ENCODE data around the gene MATN3. TPM values are rescaled to one million over a fixed set of nuclear protein-coding genes. Genes with fewer than 3 reads are reported as not detected.

The MATN3 gene
- total and polyA plus RNA-seq, 2 of the 8 experiments (the other 6 are each of a cell fraction or from before 2014, with no cell fraction given), result 3.0 to 9.9 TPM

- TF ChIP-seq SP1 (IDR thresholded peaks at IDR 0.05; ENCODE audit: low read depth, low read length) (no peak), TCF12 (IDR thresholded peaks at IDR 0.05; ENCODE audit: low read depth, low read length) (no peak), RAD21 (IDR thresholded peaks at IDR 0.05 in 1 of 2, conservative IDR thresholded peaks at IDR 0.05 in 1 of 2; ENCODE audit: low read depth in 2 of 2, low read length in 2 of 2) (no peak), YY1 (IDR thresholded peaks at IDR 0.05; ENCODE audit: low read depth, low read length) (no peak), TAF1 (IDR thresholded peaks at IDR 0.05; ENCODE audit: low read depth, low read length) (no peak), KDM4A (IDR thresholded peaks at IDR 0.05; ENCODE audit: low read depth, low read length, severe bottlenecking) (no peak), MAX (IDR thresholded peaks at IDR 0.05) (no peak)
- Histone ChIP-seq H3K4me3 (ENCODE audit: extremely low read depth in 1 of 4, insufficient read depth in 2 of 4, low read depth in 3 of 4, low read length in 4 of 4) (no peak overlapping the region), H4K5ac (ENCODE audit: insufficient read length, low read depth, low read length) (no peak overlapping the region), H3K14ac (ENCODE audit: insufficient read length) (no peak overlapping the region), H4K8ac (ENCODE audit: extremely low read depth, insufficient read depth, low read length) (no peak overlapping the region), H3K27me3 (replicated peaks in 1 of 4; ENCODE audit: control insufficient read depth in 3 of 4, extremely low read depth in 1 of 4, insufficient read depth in 3 of 4, low read length in 3 of 4) (no peaks in the 10 kb centered on the region), H3K4ac (replicated peaks; ENCODE audit: insufficient read length, low read depth, low read length) (no peak overlapping the region), H3K18ac (ENCODE audit: extremely low read depth, low read length) (no peak overlapping the region), H3K36me3 (ENCODE audit: control insufficient read depth in 2 of 4, insufficient read depth in 4 of 4, low read length in 3 of 4) (peaks cover 0 to 7% (median 0%) of the 10 kb centered on the region in 4 experiments; a peak in 2 of 8 replicates), H2BK5ac (ENCODE audit: low read depth, low read length) (no peak overlapping the region), H3K9ac (replicated peaks in 1 of 4; ENCODE audit: extremely low read depth in 1 of 4, low read depth in 3 of 4, low read length in 3 of 4) (no peak overlapping the region), H3K23me2 (ENCODE audit: low read depth, low read length) (no peaks in the 10 kb centered on the region), H2AFZ (ENCODE audit: low read length) (no peak overlapping the region), H2BK120ac (replicated peaks; ENCODE audit: low read depth, low read length) (no peak overlapping the region), H3K56ac (replicated peaks; ENCODE audit: insufficient read length, low read depth, low read length) (no peak overlapping the region), H3K4me1 (replicated peaks in 1 of 4; ENCODE audit: control insufficient read depth in 3 of 4, insufficient read depth in 4 of 4, low read length in 3 of 4) (no peaks in the 10 kb centered on the region), H2BK20ac (ENCODE audit: low read length) (no peak overlapping the region), H4K20me1 (replicated peaks in 1 of 2; ENCODE audit: control insufficient read depth in 1 of 2, insufficient read depth in 2 of 2, low read length in 2 of 2) (peaks cover 0 to 1% of the 10 kb centered on the region in 2 experiments), H2BK12ac (ENCODE audit: low read depth, low read length) (no peak overlapping the region), H3K4me2 (ENCODE audit: insufficient read depth in 1 of 2, low read depth in 2 of 2, low read length in 2 of 2) (no peak overlapping the region), H4K91ac (replicated peaks; ENCODE audit: insufficient read length, low read length) (no peak overlapping the region), H2AK5ac (ENCODE audit: low read depth, low read length) (no peak overlapping the region), H2BK15ac (ENCODE audit: low read length) (no peak overlapping the region), H3K27ac (ENCODE audit: low read depth, low read length) (no peak overlapping the region), H3K79me2 (ENCODE audit: control insufficient read depth in 1 of 2, insufficient read depth in 2 of 2, low read length in 2 of 2) (no peaks in the 10 kb centered on the region), H3K79me1 (ENCODE audit: low read depth, low read length) (no peaks in the 10 kb centered on the region), H3K23ac (ENCODE audit: insufficient read length) (no peak overlapping the region), H3K9me3 (ENCODE audit: insufficient read depth in 2 of 2, low read depth in 1 of 2, low read length in 1 of 2) (peaks cover 7 to 12% of the 10 kb centered on the region in 2 experiments; a peak in 3 of 4 replicates)
- no peak for DNase-seq (ENCODE audit: low read depth in 1 of 2, low spot score in 2 of 2)
- no peak for FAIRE-seq
- CTCF ChIA-PET (ENCODE audit: partially characterized antibody), result no interaction called here
- POLR2A ChIA-PET (ENCODE audit: partially characterized antibody), result no interaction called here
- WGBS, 2 experiments (ENCODE audit: extremely low coverage in 1 of 2, insufficient coverage in 1 of 2, insufficient read length in 1 of 2, insufficient replicate concordance in 2 of 2, low coverage in 1 of 2, low lambda C conversion rate in 2 of 2, missing lambda C conversion rate in 1 of 2), result 91% methylated on average over 3 of the region's 3 CpGs; no CpG with 5 or more reads in 1 of the 2 experiments
Observed at GRCh38 chr2:20025065-20025786, 12.8 kb upstream of the MATN3 start.

Data from H1 (cell line).